Erythroblast (primary cell): ENCODE data around the gene AIFM2.

Experiments used
- DNase-seq, 2 experiments: peaks; one replicate each; lab custom pipeline; 2025; lab: John Stamatoyannopoulos, UW
- GATA1 ChIP-seq: IDR thresholded peaks from 2 replicates; pipeline ENCODE4 v1.6.1; 2011; ENCODE audit warnings: low read depth, mild to moderate bottlenecking, control low read depth, low read length, moderate library complexity
- POLR2A ChIP-seq: IDR thresholded peaks from 2 replicates; pipeline ENCODE4 v1.6.1; 2011; ENCODE audit warnings: mild to moderate bottlenecking, low read length

Gene AIFM2

DNA sequence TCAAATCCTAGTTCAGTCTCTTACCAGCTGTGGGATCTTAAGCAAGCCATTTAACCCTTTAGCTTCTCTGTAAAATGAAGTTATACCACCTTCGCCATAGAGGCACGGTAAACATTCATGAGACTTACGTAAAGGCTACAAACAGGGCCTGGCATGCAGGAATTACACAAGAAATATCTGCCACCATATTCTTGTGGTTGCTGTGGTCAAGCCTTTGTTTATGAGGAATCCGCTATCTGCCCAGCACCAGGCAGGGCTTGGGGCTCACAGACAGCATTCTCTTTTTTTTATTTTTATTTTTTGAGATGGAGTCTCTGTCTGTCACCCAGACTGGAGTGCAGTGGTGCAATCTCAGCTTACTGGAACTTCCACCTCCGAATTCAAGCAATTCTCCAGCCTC is 9.9 kb downstream of the AIFM2 start:
- DNase-seq = peak in 1 of 2 experiments; percentile 15

DNA sequence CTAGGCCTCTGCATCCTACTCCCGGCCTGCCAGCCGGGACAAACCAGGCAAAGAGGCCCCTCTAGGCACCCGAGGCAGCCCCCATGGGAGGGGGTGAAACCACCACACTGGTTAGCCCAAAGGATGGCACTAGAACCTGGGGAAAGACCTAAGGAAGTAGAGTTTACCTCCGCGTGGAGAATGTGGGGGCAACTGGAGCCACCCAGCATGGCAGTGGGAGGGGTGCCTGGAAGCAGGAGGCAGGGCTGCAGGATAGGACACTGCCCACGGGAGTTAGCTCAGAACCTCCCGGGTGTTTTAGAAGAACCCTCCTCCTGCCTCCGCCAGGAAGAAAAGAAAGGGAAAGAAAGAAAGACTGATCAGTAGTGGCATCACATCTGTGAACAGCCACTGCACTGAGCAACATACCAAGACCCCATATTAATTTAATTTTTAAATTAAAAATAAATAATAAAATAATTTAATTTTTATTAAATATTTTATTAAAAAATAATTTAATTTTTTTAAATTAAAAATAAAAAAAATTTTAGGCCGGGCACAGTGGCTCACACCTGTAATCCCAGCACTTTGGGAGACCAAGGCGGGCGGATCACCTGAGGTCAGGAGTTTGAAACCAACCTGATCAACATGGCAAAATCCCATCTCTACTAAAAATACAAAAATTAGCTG is 11.2 kb downstream of the AIFM2 start:
- TF ChIP-seq GATA1 (no peak), POLR2A (no peak)
- no peak for DNase-seq

More for the DNA sequence above, 9.9 kb downstream of the AIFM2 start:
- TF ChIP-seq GATA1 (no peak), POLR2A (no peak)

DNA sequence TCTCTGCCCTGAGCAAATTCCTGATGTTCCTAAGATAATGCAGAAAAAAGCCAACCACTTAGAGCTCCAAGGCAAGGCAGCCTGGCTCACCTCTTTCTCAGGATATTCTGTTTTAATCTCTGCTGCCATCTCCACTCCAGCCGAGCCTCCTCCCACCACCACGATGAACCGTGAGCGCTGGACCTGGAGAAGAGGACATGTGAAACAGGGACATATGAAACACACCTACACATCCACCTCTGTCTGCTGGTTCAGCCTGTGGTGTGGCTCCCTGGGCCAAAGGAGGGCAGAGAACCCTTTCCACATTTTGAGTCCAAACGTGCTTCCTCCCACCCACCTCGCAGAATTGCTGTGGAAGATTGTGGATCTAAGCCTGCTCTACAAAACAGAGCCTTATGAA is 12.2 kb downstream of the AIFM2 start:
- TF ChIP-seq POLR2A (no peak), GATA1 (no peak)

DNA sequence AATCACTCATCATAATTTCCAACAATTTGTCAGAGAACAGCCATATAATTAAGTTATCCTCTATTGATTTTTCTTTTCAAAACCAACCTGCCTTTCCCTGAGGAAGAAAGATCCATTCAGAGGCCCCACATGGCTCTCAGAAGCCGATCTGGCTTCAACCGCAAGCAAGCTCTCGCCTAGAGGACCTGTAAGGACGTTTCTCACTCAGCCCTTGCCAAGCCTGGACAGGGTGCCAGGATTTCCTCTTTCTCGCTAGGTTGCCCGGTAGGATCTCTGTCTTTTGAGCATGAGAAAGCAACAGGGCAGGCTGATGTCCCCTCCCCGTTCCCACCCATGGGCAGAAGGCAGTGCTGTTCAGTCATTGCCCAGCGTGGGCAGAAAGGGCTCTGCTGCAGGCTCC is 13.0 kb downstream of the AIFM2 start:
- TF ChIP-seq GATA1 (no peak), POLR2A (no peak)
- DNase-seq = no peak

More for the DNA sequence above, 12.2 kb downstream of the AIFM2 start:
- no peak for DNase-seq

DNA sequence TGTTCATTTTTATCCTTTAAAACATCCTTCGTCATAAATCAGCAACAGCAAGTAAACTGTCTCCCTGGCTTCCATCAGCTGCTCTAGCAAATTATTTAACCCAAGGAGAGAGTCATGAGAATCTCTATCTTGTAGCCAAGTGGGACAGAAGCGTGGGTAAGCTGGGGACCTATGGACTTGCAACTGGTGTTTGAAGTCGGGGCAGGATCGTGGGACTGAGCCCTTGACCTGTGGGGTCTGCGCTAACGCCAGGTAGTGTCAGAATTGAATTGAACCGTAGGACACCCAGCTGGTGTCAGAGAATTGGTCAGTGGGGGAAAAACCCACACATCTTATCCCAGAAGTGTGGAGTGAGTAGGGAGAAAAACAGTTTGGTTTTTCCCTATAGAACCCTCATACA is 13.4 kb downstream of the AIFM2 start:
- TF ChIP-seq POLR2A = no peak
- no peak for TF ChIP-seq GATA1
- no peak for DNase-seq

DNA sequence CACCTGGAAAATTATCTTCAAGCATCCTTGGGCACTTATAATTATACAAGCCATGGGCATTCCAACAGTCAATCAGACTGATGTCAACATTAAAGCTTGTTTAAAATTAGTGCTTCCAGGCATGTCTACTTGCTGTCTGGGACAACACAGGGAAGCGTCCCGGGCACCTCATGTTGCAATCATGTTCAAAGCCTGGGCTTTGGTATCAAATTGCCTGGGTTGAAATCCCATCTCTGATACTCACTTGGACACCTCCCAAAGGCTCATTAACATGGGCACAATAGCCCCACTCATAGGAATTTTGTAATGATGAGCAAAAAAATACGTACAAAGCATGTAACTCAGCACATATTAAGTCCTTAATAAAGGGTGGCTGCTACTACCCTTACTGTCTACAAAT is 14.4 kb downstream of the AIFM2 start:
- no peak for DNase-seq
- TF ChIP-seq POLR2A (no peak), GATA1 (no peak)

DNA sequence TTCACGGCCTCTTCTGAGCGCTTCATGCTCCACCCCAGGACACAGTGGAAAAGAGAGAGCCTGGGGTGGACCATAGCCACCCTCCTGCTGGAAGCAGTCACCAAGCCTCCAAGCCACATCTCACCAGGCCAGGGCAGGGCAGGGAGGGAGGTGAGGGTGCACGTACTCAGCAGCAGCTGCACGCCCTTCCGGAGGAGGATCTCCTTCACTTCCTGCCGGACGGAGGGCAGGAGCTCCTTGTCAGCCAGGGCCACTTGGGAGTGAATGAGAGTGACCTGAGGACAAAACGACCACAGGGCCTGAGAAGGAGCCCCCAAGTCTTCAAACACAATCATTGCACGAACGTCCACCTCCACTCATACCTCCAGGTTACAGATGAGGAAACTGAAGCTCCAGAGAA is 15.0 kb downstream of the AIFM2 start:
- DNase-seq = no peak
- TF ChIP-seq POLR2A = no peak

DNA sequence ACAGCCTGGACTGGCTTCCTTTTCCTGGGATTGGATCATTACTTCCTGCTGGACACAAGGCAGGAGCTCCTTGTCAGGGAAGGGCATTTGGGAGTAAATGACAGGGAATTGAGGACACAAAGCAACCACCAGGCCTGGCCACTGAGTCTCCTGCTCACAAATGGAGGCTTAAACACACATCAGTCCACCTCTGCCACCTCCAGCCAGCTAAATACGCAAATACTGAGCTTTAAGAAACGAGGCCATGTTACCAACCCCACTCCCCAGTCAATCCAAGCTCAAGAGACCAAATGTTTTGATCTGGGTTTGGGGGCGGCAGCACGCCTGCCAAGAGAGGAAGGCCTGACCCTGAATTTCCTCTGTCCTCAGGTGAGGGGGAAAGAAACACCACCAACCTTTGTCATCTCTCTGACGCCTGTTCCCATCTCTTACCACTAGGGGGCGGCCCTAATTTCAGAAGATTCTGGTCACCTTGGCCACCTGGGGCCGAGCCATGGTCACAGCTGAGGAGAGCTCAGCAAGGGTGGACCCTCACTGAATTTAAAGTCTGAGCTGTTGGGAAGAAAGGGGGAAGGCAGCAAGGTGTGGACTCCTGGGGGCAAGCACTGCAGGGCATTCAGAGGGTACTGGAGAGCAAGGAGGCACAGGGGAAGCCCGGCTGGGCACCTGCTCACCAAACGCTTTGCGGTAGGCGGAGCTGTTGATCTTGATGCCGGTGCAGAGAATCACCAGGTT is 16.5 kb downstream of the AIFM2 start:
- peak; percentile 44 to 73 for DNase-seq
- no peak for TF ChIP-seq GATA1

DNA sequence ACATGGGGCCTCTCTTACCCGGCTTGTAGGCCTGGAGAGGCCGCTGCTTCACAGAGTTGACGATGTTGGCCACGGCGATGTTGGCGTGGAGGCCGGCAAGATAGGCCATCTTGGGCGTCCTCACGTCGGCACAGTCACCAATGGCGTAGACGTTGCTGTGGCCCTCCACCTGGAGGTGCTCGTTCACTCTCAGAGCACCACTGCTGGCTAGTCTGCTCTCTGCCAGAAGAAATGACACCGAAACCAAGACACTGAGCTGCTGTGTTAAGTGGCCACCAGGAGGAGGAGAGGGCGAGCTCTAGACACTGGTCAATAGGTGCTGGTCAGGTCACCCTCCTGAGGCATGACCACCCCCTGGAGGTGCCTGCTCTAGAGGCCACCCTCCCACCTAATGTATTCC is 17.7 kb downstream of the AIFM2 start:
- TF ChIP-seq GATA1 (no peak), POLR2A (no peak)
- DNase-seq = no peak

DNA sequence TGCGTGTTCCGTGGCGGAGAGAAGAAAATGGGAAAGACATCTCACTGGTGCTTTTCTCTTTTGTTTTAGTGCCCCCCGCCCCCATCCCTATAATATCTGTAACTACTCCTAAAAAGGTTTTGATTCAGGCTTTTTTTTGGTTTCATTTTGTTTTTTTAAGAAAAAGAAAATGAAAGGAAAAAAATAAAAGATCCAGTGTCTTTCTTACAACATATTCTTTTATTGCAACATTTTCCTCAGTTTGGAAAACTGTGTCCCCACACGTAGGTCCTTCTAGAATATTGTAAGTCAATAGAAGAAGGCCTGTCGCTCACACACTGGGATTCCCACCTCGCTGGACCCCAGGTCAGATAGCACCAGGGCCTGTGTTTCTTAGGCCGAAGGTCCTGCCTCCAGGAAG is 20.6 kb downstream of the AIFM2 start:
- no peak for TF ChIP-seq GATA1
- no peak for TF ChIP-seq POLR2A
- no peak for DNase-seq

DNA sequence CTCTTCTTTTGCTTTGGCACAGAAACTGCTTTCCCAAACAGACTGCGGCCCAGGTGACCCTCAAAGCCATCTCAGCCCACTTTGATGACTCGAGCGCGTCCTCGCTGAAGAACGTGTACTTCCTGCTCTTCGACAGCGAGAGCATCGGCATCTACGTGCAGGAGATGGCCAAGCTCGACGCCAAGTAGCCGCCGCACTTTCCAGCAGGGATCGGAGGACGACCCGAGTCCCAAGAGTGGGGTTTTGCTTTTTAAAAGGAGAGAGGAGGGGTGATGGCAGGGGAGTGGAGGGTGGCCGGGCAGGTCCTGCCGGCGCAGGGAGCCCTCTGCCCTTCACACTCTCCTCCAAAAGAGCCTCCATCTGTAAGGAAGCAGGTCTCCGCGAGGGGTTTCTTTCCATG is 21.1 kb downstream of the AIFM2 start:
- TF ChIP-seq POLR2A (no peak), GATA1 (no peak)
- no peak for DNase-seq

DNA sequence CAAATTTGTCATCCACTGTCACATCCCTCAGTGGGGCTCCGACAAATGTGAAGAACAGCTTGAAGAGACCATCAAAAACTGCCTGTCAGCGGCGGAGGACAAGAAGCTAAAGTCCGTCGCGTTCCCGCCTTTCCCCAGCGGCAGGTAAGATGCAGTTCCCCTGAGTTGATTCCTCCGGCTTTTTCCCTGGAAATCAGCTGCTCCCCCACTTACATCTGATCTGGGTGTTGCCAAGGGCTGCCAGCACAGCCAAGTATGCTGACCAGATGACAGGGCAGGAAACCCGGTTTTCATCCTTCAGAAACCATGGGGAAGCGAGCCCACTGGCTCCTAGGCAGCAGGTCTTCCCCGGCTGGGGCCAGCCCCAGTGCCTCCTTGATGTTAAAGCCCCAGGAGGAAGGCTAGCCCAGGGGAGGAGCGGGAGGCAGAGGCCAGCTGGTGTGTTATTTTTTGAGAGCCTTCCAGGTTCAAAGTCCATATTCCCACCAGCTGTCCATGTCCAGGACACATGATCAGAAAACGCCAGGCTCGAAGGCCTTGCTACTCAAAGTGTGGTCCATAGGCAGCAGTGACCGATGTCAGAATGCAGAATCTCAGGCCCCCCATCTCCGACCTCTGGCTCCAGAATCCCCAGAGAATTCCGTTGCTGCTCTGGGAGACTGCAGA is 23.4 kb downstream of the AIFM2 start:
- TF ChIP-seq GATA1 (no peak), POLR2A (no peak)
- no peak for DNase-seq

DNA sequence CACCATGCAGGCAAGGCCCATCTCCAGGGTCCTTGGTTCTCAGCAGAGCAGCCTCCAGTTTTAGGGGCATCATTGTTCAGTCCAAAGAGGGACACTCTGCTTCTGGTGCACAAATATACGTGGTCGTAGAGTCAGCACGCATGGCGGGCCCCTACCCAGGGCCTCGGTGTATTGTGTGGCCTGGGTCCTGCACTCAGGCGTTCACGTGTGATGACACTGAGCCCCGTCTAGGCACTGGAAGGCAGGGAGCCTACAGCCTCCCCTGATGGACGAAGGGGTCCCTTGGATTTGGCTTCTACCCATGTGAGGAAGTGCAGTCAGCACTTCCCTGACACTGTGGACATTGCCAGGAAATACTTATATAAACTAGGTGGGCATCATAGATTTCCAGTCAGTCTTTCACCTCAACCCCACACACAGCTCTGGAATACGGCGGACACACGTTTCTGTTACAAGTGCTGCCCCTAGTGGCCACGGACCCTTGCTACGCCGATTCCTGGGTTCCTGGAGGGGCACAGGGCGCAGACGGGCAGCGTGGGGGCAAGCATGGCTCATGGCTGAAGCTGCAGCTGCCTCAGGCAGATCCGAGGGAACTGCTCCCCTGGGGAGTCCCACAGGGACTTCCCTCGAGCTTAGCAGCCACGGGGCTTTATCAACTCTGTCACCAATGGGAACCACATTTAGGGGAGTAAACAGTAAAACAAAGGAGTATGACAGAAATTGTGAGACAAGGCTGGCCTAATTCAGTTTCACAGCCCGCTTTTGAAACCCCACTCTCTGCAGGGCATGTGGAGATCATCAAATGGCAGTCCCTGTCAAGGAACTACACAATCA is 25.4 kb downstream of the AIFM2 start:
- peak; percentile 28 to 42 for DNase-seq
- TF ChIP-seq POLR2A = no peak
- no peak for TF ChIP-seq GATA1
